GM21390 (cell line): ENCODE results near the gene CPVL.
A peak's percentile ranks its signal among the peaks of the same experiment; 100 is the strongest.

ENCODE experiments used
- ATAC-seq: cut with Tn5 transposase; IDR thresholded peaks from one replicate; pipeline ENCODE4 v1.9.1; 2021; ENCODE audit not compliant: unreplicated experiment

Gene CPVL

DNA sequence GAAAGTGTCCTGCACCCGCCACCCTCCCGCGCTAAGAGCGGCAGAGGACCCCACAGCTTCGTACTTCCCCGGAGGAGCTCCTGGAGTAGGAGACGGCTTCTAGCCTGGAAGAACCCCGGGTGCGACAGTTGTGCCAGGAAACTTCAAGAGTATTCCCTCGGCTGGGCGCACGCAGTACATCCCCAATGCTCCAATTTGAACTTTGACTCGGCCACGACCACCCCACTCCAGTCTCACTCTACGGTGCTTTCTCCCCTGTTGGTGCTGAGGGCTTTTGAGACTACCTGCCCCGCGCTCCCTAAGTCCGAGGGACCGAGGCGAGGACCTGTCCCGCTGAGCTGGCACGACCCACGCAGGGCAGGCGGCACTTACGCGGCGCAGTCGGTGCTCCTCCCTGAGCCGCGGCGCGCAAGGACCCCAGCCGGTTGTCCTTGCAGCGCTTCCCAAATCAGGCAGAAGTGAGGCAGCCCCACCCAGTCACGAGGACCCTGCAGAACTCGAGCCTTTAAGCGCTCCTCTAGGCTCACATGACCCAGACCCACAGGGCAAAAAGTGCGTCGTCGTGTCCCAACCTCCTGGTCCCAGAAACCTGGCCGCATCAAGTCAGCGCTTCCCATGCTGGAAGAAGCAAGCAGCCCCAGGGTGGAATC, at the start of gene CPVL:
CPVL (minus strand) TSS at position 481 of the 650 bp plus-strand sequence. CDS start 25,476 bp downstream, outside the sequence.
- no peak for ATAC-seq

DNA sequence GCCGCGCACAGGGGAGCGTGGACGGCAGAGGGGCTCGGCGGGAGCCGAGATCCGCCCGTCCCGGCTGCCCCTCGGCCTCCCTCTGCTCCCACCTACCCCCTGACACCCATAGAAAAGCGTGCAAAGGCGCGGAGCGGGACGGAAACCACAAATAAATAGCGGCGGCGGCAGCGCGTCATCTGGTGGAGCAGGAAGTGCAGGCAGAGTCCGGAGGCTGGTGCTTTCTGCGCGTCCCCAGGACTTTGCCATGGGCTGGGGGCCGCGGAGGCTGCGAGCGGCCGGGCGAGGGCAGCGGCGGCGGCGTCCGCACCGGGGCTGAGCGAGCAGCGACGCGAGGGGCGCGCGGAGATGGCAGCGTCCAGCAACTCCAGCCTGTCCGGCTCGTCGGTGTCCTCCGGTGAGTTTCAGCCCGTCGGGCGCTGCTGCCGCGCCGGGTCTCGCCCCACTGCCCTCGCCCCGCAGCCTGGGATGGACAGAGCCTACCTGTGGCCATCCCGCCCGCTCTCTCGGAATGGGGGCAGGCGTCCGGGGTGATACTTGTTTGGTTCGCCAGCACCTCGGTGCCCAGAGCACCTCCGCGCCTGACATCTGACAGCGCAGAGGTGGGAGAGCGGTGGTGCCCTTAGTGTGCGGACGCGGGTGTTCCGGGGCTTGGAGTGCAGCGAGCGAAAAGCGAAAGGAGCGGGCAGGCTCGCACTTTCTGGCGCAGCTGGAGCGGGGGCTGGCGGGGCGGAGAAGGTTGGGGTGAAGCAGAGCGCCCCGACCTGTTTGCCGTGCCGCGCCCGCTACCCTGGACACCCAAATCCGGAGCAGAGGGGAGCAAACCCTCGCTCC, 48.5 kb upstream of the CPVL start, which contains the start of gene CHN2:
CHN2 (plus strand) TSS at position 182 of the 834 bp plus-strand sequence.
- ATAC-seq: peak; percentile 43

DNA sequence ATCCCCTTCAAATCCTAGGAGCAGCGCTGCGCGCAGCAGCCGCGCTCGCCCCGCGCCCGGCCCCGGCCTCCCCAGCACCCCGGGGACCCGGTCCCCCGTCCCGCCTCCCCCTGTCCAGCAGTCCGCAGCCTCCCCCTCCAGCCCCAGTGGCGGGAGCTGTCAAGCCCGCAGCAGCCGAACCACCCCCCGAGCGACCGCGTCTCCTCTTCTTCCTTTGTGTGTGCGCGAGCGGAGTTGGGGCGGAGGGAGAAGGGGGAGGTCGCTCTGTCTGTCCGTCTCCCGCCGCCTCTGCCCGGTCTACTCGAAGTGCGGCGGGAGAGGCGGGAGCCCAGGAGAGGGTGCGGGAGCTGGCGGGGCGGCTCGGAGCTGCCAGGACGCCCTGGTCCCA, 47.9 kb upstream of the CPVL start:
- ATAC-seq: no peak

DNA sequence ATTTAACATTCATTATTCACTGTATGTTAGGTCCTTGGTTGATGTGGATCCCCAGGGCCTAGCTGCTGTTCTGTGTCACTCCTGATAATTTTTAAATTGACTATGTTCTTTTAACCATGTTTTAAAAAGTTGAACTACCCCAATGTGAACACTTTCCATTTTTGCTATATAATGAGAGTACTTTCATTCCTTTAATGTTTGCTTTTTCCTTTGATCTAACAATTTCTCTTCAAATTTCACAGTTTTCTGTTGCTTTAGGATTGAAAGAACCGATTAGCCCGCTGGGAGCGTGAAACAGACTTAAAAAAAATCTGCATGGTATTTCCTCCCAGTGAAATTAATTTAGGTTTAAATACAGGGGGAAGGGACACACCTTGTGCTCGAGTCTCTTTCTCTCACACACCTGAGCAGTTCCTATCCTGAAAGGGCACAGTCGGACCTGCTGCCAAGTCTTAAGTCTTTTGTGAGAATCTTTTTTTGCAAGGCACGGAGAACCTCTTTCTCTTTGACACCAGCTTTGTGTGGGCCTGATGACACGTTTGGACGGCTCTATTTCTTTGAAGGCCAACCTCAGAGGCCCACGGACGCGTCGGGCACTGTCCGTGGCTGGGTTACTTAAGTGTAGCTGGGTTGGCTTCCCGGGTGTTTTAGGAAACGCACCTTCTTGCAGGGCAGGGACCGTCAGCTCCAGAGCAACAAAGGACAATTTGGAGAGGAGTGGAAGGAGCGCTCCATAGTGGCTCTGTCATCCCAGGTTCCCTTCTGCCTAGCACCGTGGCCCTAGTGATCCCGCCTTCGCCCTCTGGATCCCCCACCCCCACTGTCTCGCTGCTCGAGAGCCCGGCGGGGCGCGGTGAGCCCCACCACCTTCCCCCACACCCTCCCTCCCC, 47.2 kb upstream of the CPVL start:
- ATAC-seq: no peak

DNA sequence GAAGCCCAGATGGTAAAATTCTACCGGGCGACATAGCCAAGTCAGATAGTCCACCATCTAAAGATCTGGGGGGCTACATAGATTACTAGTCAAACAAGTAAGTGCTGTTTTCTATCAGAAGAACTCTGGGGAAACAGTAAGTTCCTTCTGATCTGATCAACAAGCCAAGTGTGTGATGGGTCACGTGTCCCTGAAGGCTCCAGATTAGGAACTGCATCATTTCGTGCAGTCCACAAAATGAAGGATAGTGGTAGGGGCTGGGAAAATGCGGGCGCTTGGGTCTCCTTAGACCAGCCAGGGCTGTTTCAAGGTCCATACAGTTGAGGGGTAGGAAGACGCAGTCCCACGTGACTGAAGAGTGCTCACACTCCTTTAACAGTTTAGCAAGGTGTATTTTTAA, 46.5 kb upstream of the CPVL start:
- no peak for ATAC-seq

DNA sequence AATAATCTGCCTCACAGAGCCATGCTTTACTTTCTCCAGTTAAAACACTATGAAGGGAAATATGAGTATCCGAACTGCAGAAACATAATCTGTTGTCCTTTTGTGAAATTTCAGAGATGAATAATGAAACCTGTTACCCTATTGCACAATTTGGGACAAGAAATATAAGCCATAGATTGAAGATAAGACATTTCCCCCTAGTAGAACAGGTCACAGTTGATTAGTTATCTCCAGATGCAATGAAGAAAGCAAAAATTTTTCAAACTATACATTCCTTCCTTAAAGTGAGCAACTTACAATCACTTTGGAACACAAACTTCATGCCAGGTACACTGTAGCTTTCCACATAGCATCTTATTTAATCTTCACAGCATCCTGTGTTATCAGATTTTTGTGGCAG, 46.0 kb upstream of the CPVL start:
- ATAC-seq: no peak

DNA sequence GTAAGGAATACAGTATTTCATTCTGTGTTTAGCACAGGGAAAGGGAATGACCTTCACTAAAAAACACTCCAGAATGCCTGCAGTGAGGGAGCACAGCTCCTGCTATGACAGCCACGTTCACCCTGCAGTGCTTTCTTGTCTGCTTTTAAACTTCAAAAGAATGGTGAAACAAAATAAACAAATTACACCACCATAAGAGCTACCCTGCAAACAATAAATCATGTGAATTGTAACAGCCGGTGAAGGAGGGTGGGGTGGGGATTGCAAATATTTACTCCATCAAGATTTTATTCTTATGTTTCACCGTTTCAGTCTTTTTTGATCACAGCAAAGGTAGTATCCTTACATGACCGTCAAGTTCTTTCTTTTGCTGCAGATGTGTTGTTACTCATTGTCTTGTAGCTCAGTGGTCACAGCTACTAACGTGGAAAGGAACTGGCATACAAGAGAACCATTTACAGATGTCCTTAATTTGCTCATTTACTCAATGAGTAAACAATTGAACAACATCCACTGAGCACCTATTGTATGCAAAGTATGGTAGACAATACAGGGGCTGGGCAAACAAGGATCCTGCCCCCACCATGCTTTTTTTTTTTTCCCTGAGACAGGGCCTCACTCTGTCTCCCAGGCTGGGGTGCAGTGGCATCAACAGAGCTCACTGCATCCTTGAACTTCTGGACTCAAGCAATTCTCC, 44.2 kb upstream of the CPVL start:
- ATAC-seq: no peak

DNA sequence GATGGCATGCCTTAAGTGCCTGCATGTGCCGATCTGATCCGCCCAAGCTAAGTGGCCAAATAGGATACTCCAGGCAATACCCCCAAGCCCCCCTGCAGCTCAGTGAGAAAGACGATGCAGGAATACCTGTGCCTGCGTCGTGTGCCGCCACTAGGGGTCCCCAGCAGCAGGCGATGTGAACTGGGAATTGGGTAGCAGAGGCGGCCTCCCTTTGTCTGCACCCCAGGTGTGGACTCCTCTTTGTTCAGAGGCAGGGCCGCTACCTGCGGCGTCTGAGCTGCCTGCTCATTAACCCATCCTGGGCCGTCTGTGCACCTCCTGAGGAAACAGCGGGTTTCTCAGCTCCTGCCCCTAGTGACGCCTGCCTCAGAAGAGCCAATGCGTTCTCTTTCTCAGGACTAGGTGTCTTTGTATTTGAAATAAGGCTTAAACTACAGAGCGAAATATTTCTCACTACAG, 43.4 kb upstream of the CPVL start:
- no peak for ATAC-seq

DNA sequence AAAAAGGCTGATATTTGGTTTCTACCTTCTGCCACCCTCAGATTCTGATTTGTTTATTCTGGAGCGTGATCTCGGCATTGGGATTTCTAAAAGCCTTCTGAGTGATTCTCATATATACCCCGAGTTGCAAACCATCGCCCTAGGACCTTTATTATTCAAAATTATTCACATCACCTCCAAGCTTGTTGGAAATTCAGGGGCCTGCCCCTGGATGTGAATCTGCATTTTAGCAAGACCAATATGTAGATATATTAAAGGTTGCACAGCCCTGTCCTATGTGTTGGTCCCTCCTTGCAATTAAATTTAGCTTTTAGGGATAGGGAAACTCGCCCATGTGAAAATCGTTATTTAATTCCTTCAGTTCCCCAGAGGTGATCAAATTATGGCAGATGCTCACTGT, 39.3 kb upstream of the CPVL start:
- ATAC-seq: no peak

DNA sequence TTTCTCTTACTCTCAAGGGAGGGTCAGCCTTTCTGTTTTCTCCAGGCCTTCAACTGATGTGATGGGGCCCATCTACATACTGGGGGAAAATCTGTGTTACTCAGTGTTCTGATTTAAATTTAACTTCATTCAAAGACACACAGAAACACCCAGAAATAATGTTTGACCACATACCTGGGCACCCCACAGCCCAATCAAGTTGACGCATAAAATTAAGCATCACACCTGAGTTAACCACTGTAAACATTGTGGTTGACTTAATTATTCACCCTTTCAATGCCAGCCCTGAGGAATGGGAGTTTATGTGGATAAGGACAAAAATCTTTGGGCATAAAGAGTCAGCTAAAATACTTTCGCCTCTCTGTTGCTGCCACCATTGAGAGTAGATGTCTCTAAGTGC, 38.3 kb upstream of the CPVL start:
- no peak for ATAC-seq

DNA sequence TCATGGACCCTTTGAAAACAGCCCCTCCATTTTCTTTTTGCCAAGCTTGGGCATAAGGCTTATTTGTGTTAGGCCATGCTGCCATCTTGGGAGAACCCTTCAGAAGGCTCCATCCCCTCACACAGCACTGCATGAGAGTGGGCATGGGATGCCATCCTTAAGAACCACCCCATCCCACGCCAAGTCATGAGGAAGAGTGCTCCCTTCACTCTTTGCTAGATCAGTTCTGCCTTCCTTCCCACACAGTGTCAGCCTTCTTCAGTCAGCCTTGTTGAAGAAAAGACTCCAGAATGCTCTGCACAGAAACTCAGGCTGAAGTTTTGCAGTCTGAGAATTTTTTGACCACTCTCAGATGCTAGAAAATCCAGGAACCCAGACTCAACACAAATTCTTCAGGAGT, 32.8 kb upstream of the CPVL start:
- no peak for ATAC-seq

DNA sequence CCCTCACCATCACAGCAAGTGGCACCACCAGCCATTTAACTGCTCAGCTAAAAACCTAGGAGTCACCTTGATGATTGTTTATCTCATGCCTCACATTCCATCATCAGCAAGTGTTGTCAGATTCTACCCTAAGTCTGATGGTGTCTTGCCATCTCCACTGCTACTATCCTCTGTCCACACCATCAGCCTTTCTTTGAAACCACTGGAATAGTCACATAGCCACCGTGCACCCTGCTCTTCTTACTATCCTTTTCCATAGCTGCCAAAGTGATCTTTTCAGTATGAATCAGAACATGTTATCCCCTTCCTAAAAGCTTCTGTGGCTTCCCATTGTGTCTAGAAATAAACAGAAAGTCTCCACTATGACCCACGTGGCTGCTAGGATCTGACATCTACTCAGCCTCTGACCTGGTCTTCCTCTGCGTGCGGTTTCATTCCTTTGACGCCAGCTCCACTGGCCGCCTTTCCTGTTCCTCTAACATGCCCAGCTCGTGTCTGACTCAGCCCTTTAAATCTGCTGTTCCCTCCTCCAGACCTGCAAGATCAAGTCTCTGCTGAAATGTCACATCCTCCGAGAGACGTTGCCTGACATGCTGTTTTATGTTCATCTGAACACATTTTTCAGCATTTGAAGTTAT, 31.7 kb upstream of the CPVL start:
- no peak for ATAC-seq

DNA sequence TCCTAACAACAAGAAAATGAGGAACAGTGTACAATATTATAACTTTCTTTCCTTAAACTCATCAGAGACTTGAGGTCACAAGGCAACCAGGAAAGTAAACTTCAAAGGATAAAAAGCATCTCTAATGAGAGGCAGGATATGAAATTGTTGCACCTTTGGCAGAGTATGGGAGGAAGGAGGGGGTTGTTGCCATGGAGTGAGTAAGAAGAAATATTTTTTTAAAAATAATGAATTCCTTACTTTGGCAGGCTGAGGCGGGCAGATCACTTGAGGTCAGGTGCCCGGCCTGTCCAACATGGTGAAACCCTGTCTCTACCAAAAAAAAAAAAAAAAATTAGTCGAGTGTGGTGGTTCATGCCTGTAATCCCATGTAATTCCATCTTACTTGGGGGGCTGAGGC, 27.1 kb upstream of the CPVL start:
- ATAC-seq: no peak

DNA sequence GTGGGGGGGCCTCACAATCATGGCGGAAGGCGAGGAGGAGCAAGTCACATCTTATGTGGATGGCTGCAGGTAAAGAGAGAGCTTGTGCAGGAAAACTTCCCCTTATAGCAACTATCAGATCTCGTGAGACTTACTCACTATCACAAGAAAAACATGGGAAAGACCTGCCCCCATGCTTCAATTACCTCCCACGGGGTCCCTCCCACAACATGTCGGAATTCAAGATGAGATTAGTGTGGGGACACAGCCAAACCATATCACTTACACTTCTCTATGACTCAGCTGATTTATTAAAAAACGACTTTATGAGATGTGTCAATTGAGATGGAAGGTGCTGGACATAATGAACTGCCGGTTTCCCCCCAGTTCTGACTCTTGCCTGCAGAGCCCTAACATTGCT, 24.4 kb upstream of the CPVL start:
- no peak for ATAC-seq

DNA sequence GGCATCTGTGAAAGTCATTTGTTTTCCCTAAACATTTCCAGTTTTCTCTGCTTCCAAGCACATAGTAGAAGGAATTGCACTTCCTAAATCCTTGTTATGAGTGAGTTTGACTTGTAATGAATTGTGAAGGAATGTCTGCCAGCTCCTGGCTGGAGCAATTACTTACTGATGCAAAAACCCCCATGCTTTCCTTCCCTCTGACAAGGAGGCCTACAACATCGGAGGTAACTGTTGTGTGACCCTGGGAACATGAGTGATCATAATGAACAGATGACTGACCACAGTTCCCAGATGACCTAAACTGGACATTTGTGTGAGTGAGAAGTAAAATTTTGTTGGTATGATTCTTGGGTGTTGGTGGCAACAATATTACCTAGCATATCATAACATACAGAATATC, 21.4 kb upstream of the CPVL start:
- no peak for ATAC-seq

DNA sequence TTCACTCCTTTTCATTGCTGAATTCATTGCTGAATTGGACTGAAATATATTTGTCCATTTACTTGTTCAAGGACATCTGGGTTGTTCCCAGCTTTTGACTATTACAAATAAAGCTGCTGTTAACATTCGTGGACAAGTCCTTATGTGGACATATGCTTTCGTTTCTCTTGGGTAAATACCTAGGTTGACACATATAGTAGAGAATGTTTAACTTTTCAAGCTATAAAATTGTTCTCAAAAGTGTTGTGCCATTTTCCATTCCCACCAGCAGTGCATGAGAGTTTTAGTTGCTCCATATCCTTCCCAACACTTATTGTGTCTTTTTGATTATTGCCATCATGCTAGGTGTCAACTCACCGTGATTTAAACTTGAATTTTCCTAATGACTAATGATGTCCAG, 17.5 kb upstream of the CPVL start:
- no peak for ATAC-seq

DNA sequence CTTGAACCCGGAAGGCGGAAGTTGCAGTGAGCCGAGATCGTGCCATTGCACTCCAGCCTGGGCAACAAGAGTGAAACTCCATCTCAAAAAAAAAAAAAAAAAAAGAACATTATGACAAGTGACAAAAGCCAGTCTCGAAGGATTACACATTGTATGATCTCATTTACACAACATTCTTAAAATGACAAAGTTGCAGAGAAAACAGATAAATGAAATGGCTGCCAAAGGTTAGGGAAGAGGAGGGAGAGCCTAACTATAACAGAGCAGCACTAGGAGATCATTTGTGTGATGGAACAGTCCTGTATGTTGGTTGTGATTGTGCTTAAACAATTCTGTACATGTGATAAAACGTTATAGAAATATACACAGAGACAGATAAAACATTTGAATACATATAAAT, 16.2 kb upstream of the CPVL start:
- no peak for ATAC-seq

DNA sequence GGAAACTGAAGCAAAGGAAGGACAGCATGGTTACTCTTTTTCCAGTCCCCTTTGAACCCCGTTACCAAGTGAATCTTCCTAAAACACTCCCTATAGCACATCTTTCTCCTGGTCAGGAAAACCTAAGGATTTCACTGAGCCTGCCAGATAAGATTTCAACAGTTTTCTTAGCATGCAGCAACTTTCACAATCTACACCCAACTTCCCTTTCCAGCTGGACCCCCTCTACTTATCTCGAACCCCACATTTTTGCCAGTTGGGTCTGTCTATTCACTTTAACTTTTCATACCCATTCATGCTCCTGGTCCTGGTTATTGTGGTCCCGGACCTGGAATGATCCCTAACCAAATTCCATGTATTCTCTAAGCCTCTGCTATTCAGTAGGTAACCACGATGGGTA, 14.9 kb upstream of the CPVL start:
- ATAC-seq: no peak

DNA sequence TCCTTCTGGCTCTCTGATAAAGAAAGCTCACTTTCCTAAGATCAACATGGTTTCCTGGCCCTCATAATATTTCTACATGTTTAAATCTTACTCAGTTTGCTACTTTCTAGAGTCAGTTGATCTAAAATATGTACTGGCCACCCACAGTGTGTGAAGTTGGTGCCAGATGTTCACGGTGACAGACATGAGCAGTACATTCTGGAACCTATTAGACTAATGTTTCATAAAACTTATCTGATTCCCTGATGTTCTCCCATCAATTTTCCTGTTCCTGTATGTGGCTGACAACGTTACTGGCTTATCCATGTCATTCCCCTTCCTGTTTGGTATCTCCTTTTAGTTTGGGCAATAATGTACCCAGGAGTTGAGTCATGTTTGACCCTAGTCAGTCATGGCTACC, 13.7 kb upstream of the CPVL start:
- no peak for ATAC-seq

DNA sequence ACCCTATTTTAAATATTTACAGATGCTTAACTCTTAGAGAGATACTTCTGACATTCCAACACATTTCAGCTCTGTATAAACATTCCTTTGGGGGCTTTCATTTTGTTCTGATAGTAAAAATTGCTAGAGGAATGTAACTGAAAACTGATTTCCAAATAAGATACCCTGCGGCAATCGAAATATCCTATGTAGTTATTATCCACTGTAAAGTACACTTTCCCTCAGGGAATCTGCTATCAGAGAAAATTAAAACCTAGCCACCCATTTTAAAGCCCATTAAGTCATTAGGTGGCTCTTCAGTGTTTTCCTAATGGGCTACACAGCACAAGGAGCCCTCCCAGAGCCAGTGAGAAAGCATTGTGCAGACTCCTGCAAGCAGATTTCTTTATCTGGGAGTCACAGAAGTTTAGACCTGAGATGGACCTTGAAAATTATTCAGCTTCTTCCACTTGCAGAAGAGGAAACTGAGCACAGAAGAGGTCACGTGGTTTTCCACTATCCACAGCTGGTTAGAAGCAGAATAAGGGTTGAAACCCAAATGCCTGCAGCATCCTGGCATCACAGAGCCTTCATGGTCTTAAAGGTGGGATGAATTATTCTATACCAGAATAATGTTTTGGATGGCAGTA, 12.6 kb upstream of the CPVL start:
- no peak for ATAC-seq
